IPS-18c (cell line): ENCODE data around the gene REM2.

Experiments used
- H3K4me3 ChIP-seq: 2 replicates; pipeline ENCODE4 v1.7.0; 2013; ENCODE audit warnings: low read depth, mild to moderate bottlenecking, low read length, moderate library complexity; ENCODE audit not compliant: insufficient read depth
- H3K9me3 ChIP-seq: one replicate; pipeline ENCODE4 v1.6.1; 2013; ENCODE audit warnings: mild to moderate bottlenecking, low read length, moderate library complexity; ENCODE audit not compliant: control insufficient read depth, insufficient read depth

Gene REM2

DNA sequence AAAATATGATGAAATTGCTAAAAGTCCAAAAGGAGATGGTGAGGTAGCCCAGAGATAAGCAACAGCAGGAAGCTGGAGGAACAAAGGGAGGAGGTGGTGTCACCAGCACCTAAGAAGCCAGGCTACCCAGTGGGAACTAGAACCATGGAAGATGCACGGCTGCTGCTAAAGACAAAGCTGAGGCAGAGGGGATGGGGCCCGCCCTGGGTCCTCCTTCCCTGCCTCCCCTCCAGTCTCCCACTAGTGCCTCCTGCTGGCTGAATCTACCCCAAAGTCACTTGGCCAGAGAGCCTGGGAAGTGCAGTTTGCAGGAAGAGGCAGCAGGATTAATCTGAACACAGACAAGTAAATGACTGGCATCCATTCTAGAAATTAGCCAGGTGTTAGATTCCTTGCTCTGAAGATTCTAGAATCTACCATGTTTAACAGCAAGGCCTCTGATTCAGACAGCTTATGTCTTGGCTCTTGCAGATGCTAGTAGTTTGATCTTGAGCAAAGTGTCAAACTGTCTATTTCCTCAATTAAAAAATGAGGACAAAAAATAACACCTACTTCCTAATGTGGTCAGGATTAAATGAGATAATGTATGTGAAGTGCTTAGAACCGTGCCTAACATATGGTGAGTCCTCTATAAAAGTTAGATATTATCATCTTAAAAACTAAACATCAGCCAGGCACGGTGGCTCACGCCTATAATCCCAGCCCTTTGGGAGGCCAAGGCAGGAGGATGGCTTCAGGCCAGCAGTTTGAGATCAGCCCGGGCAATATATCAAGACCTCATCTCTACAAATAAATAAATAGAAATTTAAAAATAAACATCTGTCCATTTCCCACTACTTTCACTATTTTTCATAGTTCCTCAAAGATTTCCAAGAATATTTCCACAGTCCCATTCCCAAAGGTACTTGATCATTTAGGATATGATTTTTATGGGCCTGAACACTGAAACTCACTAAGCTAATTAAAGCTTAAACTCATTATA is 17.3 kb upstream of the REM2 start:
- Histone ChIP-seq H3K9me3 (peaks cover 2% of the 10 kb centered on the region), H3K4me3 (no peak overlapping the region)

DNA sequence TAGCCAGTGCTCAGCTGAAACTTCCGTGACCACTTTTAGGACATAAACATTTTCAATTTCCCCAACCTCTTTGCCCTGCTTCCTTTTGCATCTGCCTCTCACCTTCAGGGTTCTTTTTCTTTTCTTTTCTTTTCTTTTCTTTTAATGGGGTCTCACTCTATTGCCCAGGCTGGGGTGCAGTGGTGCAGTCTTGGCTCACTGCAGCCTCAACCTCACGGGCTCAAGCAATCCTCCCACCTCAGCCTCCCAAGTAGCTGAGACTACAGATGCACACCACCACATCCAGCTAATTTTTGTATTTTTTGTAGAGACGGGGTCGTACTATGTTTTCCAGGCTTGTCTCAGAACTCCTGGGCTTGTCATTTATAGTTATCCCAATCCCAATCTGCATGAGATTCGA is 16.1 kb upstream of the REM2 start:
- Histone ChIP-seq H3K4me3 (no peak overlapping the region), H3K9me3 (peaks cover 2% of the 10 kb centered on the region)

DNA sequence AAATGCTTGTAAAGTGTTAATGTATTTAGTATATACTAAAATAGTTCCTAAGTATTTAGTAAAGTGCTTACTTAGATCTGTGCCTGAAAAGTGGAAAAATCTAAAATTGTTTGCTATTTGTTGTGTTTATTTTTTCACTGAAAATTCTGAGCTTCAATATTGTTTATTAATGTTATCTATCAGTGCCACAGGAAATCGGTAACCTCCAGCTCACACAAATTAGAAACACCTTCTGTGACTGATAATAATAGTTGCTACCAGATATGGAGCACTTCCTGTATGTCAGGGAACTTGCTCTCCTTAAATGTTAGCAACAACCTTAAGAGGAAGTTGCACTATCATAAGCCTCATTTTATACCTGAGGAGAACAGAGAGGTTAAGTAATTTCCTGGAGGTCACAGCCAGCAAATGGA is 12.2 kb upstream of the REM2 start:
- H3K9me3 ChIP-seq: no peaks in the 10 kb centered on the region
- H3K4me3 ChIP-seq: peak overlapping the region; percentile 82; the same call in 1 of the 2 replicates

DNA sequence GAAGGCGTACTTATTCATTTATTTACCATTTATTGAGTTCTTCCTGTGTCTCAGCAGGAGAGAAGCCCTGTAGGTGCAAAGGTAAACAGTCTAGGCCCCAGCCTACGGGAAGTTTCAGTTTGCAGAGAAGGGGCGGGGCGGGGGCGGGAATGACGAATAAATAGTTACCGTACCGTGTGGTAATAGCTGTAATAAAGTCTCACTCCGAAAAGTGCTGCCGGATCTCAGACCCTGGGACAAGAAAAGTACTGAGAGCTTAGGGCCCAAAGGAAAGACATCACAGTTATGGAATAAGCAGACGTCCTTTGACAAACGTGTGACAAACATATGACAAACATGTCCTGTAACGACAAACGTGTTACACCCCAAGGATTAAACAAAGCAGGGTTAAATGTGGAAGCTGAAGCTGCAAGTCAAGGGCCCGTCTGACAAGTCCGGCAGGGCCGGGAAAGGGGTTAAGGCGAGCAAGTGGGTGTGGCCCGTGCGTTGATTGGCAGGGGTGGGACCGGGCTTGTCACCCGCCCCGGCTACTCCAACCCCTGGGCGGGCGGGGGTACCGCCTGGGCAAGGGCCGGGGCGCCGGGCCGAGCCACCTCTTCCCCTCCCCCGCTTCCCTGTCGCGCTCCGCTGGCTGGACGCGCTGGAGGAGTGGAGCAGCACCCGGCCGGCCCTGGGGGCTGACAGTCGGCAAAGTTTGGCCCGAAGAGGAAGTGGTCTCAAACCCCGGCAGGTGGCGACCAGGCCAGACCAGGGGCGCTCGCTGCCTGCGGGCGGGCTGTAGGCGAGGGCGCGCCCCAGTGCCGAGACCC is 11.6 kb upstream of the REM2 start, which contains the start of gene LRP10:
LRP10 (plus strand) TSS at position 517 of the 809 bp plus-strand sequence. CDS start 564 bp downstream, outside the sequence.
- Histone ChIP-seq H3K4me3 (peak within 1 kb of the TSS; percentile 82), H3K9me3 (peaks cover 2% of the 10 kb centered on the region)

DNA sequence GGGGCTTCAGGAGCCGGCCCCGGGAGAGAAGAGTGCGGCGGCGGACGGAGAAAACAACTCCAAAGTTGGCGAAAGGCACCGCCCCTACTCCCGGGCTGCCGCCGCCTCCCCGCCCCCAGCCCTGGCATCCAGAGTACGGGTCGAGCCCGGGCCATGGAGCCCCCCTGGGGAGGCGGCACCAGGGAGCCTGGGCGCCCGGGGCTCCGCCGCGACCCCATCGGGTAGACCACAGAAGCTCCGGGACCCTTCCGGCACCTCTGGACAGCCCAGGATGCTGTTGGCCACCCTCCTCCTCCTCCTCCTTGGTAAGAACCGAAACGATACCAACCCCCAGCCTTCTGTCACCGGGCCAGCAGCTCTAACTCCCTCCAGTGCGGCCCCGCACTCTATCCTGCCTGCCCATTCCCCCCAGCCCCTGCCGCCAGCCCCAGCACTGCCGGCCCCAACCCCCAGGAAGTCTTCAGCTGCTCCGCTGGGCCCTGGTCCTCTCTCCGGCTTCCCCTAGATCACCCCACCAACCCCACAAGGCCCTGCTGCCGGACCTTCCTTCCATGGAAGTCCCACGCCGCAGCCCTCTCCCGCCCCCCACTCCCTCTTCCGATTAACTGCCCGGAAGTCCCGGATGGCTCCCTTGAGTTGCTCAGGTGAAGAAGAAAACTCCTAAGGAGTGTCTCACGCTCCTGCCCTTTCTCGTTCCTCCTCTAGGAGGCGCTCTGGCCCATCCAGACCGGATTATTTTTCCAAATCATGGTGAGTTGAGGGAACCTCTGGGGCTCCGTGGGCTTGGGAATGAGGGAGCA is 10.8 kb upstream of the REM2 start:
- Histone ChIP-seq H3K9me3 (peaks cover 2% of the 10 kb centered on the region), H3K4me3 (peak overlapping the region; percentile 82)

DNA sequence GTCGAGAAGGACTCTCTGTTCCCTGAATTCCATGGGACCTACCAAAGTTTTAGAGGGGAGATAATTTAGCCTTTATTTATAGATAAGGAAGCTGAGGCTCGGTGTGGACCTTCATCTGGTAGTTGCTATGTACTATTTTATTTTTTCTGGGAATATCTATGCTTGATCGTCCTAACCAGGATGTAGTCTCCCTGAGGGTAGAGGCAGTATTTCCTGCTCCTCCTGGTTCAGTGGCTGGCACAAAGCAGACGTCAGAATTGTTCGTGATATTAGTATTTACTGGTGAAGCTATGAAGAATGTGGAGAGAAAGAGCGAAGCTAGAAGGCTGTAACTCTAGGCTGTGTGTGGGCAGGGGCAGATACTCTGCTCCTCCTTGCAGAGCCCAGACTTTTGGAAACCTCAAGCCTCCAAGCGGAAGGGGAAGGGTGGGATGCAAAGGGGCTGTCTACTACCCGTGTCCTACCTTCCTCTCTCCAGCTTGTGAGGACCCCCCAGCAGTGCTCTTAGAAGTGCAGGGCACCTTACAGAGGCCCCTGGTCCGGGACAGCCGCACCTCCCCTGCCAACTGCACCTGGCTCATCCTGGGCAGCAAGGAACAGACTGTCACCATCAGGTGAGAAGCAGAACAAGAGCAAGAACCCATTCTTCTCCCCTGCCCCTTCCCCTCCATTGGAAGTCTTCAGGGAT is 10.0 kb upstream of the REM2 start:
- H3K9me3 ChIP-seq: peaks cover 2% of the 10 kb centered on the region
- H3K4me3 ChIP-seq: no peak overlapping the region

DNA sequence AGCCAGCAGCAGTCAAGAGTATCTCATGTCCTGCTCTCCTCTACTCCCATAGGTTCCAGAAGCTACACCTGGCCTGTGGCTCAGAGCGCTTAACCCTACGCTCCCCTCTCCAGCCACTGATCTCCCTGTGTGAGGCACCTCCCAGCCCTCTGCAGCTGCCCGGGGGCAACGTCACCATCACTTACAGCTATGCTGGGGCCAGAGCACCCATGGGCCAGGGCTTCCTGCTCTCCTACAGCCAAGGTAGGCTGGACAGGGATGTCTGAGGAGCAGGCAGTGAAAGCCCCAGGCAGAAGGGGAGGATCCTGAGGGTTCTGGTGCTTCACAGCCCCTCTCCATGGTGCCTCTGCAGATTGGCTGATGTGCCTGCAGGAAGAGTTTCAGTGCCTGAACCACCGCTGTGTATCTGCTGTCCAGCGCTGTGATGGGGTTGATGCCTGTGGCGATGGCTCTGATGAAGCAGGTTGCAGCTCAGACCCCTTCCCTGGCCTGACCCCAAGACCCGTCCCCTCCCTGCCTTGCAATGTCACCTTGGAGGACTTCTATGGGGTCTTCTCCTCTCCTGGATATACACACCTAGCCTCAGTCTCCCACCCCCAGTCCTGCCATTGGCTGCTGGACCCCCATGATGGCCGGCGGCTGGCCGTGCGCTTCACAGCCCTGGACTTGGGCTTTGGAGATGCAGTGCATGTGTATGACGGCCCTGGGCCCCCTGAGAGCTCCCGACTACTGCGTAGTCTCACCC is 7.8 kb upstream of the REM2 start:
- peaks cover 2% of the 10 kb centered on the region for H3K9me3 ChIP-seq
- no peak overlapping the region for H3K4me3 ChIP-seq

DNA sequence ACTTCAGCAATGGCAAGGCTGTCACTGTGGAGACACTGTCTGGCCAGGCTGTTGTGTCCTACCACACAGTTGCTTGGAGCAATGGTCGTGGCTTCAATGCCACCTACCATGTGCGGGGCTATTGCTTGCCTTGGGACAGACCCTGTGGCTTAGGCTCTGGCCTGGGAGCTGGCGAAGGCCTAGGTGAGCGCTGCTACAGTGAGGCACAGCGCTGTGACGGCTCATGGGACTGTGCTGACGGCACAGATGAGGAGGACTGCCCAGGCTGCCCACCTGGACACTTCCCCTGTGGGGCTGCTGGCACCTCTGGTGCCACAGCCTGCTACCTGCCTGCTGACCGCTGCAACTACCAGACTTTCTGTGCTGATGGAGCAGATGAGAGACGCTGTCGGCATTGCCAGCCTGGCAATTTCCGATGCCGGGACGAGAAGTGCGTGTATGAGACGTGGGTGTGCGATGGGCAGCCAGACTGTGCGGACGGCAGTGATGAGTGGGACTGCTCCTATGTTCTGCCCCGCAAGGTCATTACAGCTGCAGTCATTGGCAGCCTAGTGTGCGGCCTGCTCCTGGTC is 7.2 kb upstream of the REM2 start:
- no peak overlapping the region for H3K4me3 ChIP-seq
- H3K9me3 ChIP-seq: peaks cover 2% of the 10 kb centered on the region

DNA sequence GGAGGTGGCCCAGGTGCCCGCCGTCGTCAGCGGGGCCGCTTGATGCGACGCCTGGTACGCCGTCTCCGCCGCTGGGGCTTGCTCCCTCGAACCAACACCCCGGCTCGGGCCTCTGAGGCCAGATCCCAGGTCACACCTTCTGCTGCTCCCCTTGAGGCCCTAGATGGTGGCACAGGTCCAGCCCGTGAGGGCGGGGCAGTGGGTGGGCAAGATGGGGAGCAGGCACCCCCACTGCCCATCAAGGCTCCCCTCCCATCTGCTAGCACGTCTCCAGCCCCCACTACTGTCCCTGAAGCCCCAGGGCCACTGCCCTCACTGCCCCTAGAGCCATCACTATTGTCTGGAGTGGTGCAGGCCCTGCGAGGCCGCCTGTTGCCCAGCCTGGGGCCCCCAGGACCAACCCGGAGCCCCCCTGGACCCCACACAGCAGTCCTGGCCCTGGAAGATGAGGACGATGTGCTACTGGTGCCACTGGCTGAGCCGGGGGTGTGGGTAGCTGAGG is 6.0 kb upstream of the REM2 start:
- H3K9me3 ChIP-seq: peaks cover 2% of the 10 kb centered on the region
- H3K4me3 ChIP-seq: no peak overlapping the region

DNA sequence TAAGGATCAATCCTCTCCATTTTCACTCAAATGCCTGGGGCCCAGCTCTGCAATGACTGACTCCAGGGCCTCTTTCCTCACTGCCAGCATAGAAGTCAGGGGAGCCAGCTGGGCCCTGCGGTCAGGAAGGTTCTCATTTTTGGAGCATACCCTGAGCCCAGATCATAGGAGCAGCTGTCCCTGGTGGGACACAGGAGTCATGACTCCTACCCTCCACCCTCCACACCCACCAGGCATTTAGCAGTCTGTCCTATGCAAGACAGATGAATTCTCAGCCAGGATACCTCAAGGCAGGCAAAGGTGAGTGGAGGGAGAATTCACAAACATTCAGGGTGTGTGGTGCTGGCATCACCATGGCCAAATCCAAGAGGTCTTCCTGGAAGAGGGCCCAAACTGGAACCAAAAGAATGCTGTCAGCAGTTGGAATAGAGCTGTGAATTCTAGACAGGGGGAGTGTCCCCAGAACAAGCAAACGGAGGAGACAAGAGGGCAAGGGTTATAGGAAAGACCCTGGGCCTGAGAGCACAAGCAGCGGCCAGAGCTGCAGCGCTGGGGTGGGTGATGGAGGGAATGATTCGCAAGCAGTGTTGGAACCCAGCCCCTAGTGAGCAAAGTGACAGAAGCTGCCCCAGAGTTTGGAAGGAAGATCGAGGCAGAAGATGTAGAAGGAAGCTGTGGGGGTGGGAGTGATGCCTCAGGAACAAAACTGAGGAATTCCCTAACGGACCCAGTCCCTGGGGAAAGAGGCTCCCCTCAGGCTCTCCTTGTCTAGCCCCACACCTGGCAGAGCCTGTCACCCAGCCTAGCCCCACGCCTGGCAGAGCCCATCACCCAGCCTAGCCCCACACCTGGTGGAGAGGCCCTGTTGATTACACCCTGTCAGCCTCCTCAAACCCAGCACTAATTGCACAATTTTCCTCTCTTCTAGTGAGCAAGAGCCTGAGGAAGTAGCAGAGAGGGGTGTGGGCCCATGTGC is 4.5 kb upstream of the REM2 start:
- H3K9me3 ChIP-seq: peaks cover 2% of the 10 kb centered on the region
- H3K4me3 ChIP-seq: no peak overlapping the region

DNA sequence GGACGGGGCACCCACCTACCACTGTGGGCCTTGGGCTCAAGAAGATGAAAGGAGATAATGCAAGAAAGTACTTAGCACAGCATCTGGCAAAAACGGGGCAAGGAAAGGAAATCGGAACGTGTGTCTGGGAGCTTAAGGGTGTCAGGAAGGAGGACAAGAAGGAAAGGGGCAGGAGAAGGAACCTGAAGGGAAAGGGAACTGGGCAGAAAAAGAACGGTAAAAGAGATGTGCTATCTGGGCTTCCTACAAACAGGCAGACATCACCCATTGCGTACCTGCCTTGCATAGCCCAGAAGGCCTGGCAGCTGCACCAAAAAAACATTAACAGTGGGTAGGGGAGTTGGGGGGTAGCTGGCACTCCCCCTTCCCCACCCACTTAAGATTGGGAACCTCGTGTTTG is 958 bp upstream of the REM2 start:
- no peak overlapping the region for H3K4me3 ChIP-seq
- H3K9me3 ChIP-seq: no peaks in the 10 kb centered on the region

DNA sequence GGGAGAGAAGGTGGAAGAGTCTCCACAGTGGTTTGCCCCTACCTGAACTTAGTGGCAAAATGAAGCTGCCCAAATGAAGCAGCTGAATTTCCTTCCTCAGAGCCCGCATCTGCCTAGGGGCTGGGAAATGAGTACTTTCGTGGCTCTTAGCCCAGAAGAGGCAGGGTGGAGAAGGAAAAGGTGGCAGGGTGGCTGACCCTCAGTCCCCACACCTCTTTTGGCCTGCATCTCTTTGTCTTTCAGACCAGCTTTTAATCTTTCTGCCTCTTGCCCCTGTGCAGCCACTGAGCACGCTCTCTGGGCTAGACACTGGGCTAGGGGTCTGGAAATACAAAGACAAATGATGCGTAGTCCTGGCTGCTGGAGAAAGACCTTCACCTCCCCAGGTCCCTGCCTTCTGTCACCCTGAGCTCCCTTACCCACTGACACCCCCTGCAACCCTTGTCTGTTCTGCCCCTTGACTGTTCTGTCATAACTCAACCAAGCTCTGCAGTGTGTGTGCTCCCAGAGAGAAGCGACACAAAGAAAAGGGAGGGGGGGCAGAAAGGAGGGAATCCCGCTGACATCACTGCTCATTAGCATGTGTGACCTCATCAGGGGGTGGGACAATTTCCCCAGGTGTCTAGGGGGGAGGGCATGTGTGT is 371 bp upstream of the REM2 start:
- Histone ChIP-seq H3K9me3 (no peaks in the 10 kb centered on the region), H3K4me3 (peak overlapping the region; percentile 41)

DNA sequence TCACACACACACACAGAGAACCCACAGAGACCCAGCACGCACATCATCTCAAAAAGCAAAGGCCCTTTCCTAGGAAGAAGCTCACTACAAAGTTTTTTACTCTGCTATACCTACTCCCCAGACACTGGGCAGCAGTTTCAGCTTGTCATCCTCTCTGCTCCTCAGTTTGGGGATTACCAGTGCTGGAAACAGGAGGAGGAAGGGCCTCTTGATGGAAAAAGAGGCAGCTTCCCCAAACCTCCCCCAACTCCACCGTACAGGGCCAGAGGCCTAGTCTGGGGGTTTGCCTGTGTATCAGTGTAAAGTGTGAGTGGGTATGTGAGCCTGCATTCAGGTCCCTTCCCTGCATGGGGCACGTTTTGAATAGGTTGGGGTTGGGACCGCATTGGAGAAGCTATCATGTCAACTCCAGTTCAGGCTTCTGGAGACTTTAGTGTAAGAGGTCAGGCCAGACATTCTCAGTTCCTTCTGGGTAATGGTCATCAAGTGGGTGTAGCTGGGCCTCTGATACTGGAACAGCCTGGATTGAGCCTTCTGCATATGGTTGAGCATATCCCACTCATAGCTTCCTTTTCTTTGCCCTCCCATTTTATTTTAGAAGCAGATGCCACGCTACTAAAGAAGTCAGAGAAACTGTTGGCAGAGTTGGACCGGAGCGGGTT is 1.2 kb downstream of the REM2 start:
- Histone ChIP-seq H3K4me3 (no peak overlapping the region; the same call in 1 of the 2 replicates), H3K9me3 (no peaks in the 10 kb centered on the region)
